SK-N-SH treated with all-trans-retinoic acid at 6 μM for 48 hours (cell line): ENCODE results near the gene PROC.

Experiments used
- CSRNP3 ChIP-seq: fragments of 250-450 bp; sonication (Bioruptor Pico); IDR thresholded peaks from 2 replicates; pipeline ENCODE4 v1.5.1; 2021; ENCODE audit warnings: mild to moderate bottlenecking, moderate library complexity
- ESRRG ChIP-seq: fragments of 250-450 bp; sonication (Bioruptor Pico); IDR thresholded peaks from 2 replicates; pipeline ENCODE4 v1.6.1; 2021; ENCODE audit warnings: mild to moderate bottlenecking
- GLIS3 ChIP-seq: fragments of 250-450 bp; sonication (Bioruptor Pico); IDR thresholded peaks from 2 replicates; pipeline ENCODE4 v1.5.0; 2020; ENCODE audit warnings: mild to moderate bottlenecking, moderate library complexity
- ISL1 ChIP-seq: fragments of 250-450 bp; sonication (Bioruptor Pico); IDR thresholded peaks from 2 replicates; pipeline ENCODE4 v2.1.2; 2022; ENCODE audit warnings: mild to moderate bottlenecking, moderate library complexity
- OSR1 ChIP-seq: fragments of 250-450 bp; sonication (Bioruptor Pico); IDR thresholded peaks from 2 replicates; pipeline ENCODE4 v1.8.0; 2022; ENCODE audit warnings: moderate library complexity, mild to moderate bottlenecking, inconsistent platforms
- SNAI2 ChIP-seq: fragments of 250-450 bp; sonication (Bioruptor Pico); IDR thresholded peaks from 2 replicates; pipeline ENCODE4 v1.5.0; 2020; ENCODE audit warnings: mild to moderate bottlenecking, moderate library complexity
- ZFP3 ChIP-seq: fragments of 250-450 bp; sonication (Bioruptor Pico); IDR thresholded peaks from 2 replicates; pipeline ENCODE4 v1.5.0; 2020; ENCODE audit warnings: mild to moderate bottlenecking, moderate library complexity

GRCh38 chr2:127408004-127408806 is 10.0 kb upstream of the PROC start:
- no peak for TF ChIP-seq OSR1 (CRISPR knock-in tag)
- TF ChIP-seq ISL1 (CRISPR knock-in tag): no peak
- no peak for TF ChIP-seq ZFP3 (CRISPR knock-in tag)
- TF ChIP-seq GLIS3 (CRISPR knock-in tag): no peak
- TF ChIP-seq ESRRG (CRISPR knock-in tag): no peak
- no peak for TF ChIP-seq SNAI2 (CRISPR knock-in tag)
- no peak for TF ChIP-seq CSRNP3 (CRISPR knock-in tag)
